GM12864 (cell line): ENCODE data around the gene XDH.

Experiments
- DNase-seq: peaks from one replicate; pipeline ENCODE4 v3.0.0-alpha.2; 2011; ENCODE audit warnings: low read depth
- H3K4me3 ChIP-seq: 2 replicates; pipeline ENCODE4 v1.5.1; 2011; ENCODE audit warnings: mild to moderate bottlenecking, low read depth, low read length, control low read depth
- CTCF ChIP-seq: IDR thresholded peaks from 2 replicates; pipeline ENCODE4 v1.5.1; 2011; ENCODE audit warnings: low read depth, mild to moderate bottlenecking, moderate library complexity, low read length, control low read depth, inconsistent platforms; ENCODE audit errors: missing control alignments

XDH gene

DNA sequence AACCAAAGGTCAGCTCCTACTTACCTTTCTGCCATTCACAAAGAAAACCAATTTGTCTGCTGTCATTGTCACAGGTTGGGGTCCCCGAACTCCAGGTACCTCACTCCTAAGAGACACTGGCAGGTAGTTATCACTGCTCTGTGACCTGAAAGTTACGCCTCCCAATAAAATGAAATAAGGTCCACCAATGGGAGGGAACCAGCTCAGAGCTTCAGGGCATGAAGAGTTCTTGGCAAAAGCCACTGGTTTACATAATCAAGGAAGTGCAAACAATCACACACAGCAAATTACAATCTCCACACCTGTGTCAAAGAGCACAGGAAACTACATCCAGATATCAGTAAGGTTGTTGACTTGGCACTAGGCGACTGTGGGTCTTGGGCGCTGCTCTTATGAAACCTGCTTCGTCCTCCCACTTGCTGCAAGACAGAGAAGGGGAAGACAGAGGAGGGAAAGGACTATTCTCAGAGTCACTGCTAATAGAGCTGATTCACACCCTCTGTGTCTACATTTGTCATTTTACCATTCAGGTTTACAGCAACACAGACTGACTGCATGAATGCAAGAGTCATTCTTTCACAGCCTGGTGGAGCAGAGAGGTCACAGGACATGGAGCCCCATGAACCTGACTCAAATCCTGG is at the start of gene XDH:
XDH (minus strand) TSS at position 142 of the 641 bp plus-strand sequence; CDS start at position 66, 76 bp downstream.
- DNase-seq = no peak
- H3K4me3 ChIP-seq = no peak within 1 kb of the TSS
- TF ChIP-seq CTCF = no peak

GRCh38 chr2:31457651-31458050 is 43.1 kb upstream of the XDH start:
- DNase-seq = no peak
- no peak for TF ChIP-seq CTCF

DNA sequence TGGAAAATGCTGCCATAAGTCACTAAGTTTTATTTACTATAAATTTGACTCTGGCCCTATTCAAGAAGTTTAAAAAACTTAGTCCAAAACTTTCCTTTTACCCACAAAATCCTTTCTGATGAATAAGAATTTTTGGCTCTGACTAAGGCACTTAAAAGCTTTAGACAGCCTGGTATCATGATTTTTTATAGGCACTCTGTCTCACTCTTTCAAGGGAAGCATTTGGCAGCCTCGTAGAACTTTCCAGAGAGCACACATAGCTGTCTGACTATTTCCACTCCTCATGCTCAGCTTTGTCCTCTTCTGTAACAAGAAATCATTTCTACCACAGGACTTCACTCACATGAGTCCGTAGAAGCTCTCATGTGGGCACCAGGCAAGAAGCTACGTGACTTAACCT is 32.3 kb upstream of the XDH start:
- DNase-seq = no peak
- TF ChIP-seq CTCF = no peak

More at GRCh38 chr2:31457651-31458050, 43.1 kb upstream of the XDH start:
- no peak overlapping the region for H3K4me3 ChIP-seq

GRCh38 chr2:31442376-31442775 is 27.8 kb upstream of the XDH start:
- no peak overlapping the region for H3K4me3 ChIP-seq
- DNase-seq = no peak
- TF ChIP-seq CTCF = no peak

More for the DNA sequence above, 32.3 kb upstream of the XDH start:
- no peak overlapping the region for H3K4me3 ChIP-seq

DNA sequence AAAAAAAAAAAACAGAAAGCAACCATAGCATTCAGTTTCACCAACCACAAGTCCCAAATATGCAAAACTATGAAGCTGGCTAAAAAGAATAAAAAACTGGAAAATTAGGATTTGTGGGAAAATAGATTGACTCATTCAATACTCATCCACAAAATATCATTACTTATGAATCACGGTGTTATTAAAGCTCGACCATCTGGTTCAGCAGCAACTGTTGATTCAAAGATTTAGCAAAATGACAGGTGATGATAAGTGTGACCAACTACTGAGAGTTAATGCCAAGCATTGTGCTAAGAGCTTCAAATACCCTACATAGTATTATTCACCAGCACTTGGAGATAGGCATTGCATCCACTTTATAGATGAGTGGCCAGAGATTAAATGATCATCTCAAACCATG is 26.2 kb upstream of the XDH start:
- H3K4me3 ChIP-seq = no peak overlapping the region
- DNase-seq = no peak
- no peak for TF ChIP-seq CTCF

DNA sequence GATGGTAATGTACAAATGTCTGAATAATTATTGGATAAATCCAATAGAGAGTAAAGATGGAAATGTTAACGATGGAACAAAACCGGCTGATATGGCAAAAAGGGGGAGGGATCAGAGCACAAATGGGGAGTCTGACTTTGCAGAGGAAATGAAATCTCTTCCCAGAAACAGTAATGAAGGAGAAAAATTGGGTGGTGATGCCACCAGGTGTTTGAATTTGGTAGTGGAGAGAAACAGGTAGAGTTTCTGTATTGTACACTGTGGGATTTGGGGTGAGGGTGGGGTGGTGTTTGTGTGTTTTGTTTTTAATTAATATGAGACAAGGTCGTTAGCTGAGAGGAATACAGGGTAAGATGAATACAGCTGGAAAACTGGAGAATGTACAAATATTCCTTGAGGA is 20.4 kb upstream of the XDH start:
- DNase-seq = no peak
- no peak overlapping the region for H3K4me3 ChIP-seq
- TF ChIP-seq CTCF = no peak

- no peak overlapping the region for H3K4me3 ChIP-seq
- DNase-seq = no peak
- no peak for TF ChIP-seq CTCF
Measured at GRCh38 chr2:31433541-31433940, 19.0 kb upstream of the XDH start.
